Mucosa of rectum (tissue), 2 donors: ENCODE data around the gene BAG5.
"Not testable (repeated sequence)": the region's sequence is repeated elsewhere in the genome, so short reads cannot be mapped to it uniquely, and the experiment has no call there.

ENCODE experiments used
- H3K27ac ChIP-seq, 2 donors: one replicate each; pipeline ENCODE4 v1.7.0; 2013; ENCODE audit warnings: inconsistent platforms in 2 of 2, low read depth in 2 of 2, low read length in 2 of 2
- H3K27me3 ChIP-seq, 2 donors: one replicate each; pipeline ENCODE4 v1.7.0; 2013; ENCODE audit warnings: low read length in 2 of 2; ENCODE audit not compliant: control insufficient read depth in 2 of 2, insufficient read depth in 2 of 2
- H3K36me3 ChIP-seq, 2 donors: one replicate each; pipeline ENCODE4 v1.7.0; 2013; ENCODE audit warnings: low read length in 2 of 2; ENCODE audit not compliant: control insufficient read depth in 2 of 2, insufficient read depth in 2 of 2
- H3K4me1 ChIP-seq, 2 donors: one replicate each; pipeline ENCODE4 v1.7.0; 2013; ENCODE audit warnings: low read length in 2 of 2, mild to moderate bottlenecking in 1 of 2; ENCODE audit not compliant: control insufficient read depth in 2 of 2, insufficient read depth in 2 of 2
- H3K4me3 ChIP-seq, 2 donors: one replicate each; pipeline ENCODE4 v1.7.0; 2013; ENCODE audit warnings: low read length in 2 of 2
- H3K9ac ChIP-seq, 2 donors: one replicate each; pipeline ENCODE4 v1.7.0; 2013; ENCODE audit warnings: low read length in 2 of 2, low read depth in 1 of 2, mild to moderate bottlenecking in 1 of 2
- H3K9me3 ChIP-seq, 2 donors: one replicate each; pipeline ENCODE4 v1.7.0; 2013; ENCODE audit warnings: low read length in 2 of 2; ENCODE audit not compliant: control insufficient read depth in 2 of 2
- donor health status: healthy.
- donor health status: Normal muscosa, but diverticular disease.

BAG5 gene, protein sequence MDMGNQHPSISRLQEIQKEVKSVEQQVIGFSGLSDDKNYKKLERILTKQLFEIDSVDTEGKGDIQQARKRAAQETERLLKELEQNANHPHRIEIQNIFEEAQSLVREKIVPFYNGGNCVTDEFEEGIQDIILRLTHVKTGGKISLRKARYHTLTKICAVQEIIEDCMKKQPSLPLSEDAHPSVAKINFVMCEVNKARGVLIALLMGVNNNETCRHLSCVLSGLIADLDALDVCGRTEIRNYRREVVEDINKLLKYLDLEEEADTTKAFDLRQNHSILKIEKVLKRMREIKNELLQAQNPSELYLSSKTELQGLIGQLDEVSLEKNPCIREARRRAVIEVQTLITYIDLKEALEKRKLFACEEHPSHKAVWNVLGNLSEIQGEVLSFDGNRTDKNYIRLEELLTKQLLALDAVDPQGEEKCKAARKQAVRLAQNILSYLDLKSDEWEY

DNA sequence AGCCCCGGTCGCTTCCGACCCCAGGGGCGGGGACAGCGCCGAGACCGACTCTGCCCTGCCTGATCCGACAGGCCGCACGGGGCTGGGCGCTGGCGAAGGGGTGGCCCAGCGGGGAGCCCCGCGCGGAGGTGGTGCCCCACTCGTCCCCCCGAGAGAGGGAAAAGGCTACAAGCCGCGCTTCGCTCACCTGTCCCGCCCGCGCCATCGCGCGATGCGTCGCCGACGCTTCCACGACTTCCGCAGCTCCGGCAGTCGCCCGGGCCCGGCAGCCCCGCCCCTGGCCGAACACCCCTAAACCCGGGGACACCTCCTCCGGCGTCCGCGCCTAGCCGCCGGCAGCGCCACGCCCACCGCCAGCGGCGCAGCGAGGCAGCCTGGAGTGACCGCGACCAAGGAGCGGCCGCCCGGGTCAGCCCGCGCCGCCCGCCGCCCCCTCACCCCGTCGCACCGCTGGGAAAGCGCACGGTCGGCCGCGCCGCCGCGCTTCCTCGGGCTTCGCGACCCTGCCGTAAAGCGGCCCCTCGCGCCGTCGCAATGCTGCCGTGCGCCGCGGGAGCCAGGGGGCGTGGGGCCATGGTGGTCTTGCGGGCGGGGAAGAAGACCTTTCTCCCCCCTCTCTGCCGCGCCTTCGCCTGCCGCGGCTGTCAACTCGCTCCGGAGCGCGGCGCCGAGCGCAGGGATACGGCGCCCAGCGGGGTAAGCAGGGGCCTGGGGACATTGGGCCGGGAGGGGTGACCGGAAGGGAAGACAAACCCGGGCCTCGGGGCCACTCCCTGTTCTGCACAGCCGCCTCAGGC is at the start of gene BAG5, which contains the start of gene COA8:
TSS of gene BAG5 (minus strand) at position 229 of the 797 bp plus-strand sequence. CDS start 1,493 bp downstream, outside the sequence.
TSS of gene COA8 (plus strand) at position 532 of the 797 bp plus-strand sequence. CDS start at position 574, 42 bp downstream.
- no peaks in the 10 kb centered on the region for H3K9me3 ChIP-seq
- H3K27ac ChIP-seq: peak within 1 kb of the TSS; percentile 95 to 96
- H3K4me3 ChIP-seq: peak within 1 kb of the TSS; percentile 92 to 94
- peak within 1 kb of the TSS; percentile 80 to 88 for H3K9ac ChIP-seq
- no peaks in the 10 kb centered on the region for H3K27me3 ChIP-seq
- peaks cover 25 to 27% of the 10 kb centered on the region in 2 donors for H3K36me3 ChIP-seq
- H3K4me1 ChIP-seq: peaks cover 26 to 34% of the 10 kb centered on the region in 2 donors

DNA sequence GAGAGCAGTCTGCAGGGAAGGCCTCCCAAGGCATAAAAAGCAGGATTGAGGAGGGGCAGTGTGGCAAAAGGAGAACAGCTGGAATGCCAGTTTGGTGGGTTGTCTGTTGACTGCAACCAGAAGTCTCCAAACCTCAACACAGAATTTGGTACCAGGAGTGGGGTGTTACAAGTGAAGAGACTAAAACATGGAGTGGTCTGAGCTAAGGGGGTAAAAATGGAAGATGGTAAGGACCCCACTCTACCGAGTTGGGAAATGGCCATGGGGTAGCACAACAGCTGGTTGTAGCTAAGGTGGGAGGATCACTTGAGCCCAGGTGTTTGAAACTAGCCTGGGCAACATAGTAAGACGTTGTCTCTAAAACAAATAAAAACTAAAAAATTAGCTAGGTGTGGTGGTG is 48.8 kb upstream of the BAG5 start:
- Histone ChIP-seq H3K36me3 (no peaks in the 10 kb centered on the region), H3K9ac (no peak overlapping the region), H3K9me3 (peaks cover 0 to 5% of the 10 kb centered on the region in 2 donors), H3K4me1 (peaks cover 11 to 12% of the 10 kb centered on the region in 2 donors), H3K27ac (no peak overlapping the region), H3K4me3 (no peak overlapping the region), H3K27me3 (peaks cover 3 to 9% of the 10 kb centered on the region in 2 donors)

DNA sequence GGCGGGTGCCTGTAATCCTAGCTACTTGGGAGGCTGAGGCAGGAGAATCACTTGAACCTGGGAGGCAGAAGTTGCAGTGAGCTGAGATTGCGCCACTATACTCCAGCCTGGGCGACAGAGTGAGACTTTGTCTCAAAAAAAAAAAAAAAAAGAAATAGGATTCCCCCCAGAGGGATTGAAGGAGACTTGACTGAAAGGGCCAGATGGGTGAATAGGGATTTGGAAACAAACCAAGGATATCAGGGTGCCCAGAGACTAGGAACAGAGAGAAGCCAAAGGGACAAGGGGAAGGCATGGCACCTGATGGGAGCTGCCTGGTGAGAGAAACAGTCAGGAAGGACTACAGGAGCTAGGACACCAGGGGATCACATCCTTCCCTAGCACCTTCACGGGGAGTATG is 46.6 kb upstream of the BAG5 start:
- H3K36me3 ChIP-seq: not testable (repeated sequence)

DNA sequence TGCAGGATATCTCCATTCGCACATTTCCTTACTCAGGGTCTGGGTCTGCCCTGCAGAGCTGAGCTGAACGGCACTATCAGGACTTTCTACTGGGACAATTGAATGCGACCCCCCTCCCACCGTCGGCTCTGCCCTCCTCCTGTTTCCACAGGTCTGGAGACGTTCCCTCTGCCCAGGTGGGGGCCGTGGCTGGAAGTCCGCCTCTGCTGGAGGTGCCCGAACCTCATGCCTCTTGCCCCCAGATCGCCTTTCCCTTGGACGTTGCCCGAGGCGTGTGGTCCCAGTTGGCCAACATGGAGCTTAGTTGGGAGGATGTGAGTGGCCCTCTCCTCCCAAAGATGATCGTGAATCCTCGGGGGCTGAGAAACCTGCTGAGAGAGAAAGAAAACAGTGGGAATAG is 45.4 kb upstream of the BAG5 start:
- H3K9me3 ChIP-seq: peaks cover 0 to 5% of the 10 kb centered on the region in 2 donors
- H3K4me1 ChIP-seq: peaks cover 11 to 12% of the 10 kb centered on the region in 2 donors
- H3K4me3 ChIP-seq: peak overlapping the region; percentile 8 to 56
- H3K36me3 ChIP-seq: no peaks in the 10 kb centered on the region
- no peak overlapping the region for H3K9ac ChIP-seq
- H3K27ac ChIP-seq: peak overlapping the region in 1 of 2 donors; percentile 21
- H3K27me3 ChIP-seq: peaks cover 3 to 9% of the 10 kb centered on the region in 2 donors

More for the DNA sequence above, 46.6 kb upstream of the BAG5 start:
- not testable (repeated sequence) for H3K27me3 ChIP-seq, H3K4me3 ChIP-seq, H3K27ac ChIP-seq, H3K9ac ChIP-seq, H3K9me3 ChIP-seq
- peaks cover 11 to 12% of the 10 kb centered on the region in 2 donors for H3K4me1 ChIP-seq

DNA sequence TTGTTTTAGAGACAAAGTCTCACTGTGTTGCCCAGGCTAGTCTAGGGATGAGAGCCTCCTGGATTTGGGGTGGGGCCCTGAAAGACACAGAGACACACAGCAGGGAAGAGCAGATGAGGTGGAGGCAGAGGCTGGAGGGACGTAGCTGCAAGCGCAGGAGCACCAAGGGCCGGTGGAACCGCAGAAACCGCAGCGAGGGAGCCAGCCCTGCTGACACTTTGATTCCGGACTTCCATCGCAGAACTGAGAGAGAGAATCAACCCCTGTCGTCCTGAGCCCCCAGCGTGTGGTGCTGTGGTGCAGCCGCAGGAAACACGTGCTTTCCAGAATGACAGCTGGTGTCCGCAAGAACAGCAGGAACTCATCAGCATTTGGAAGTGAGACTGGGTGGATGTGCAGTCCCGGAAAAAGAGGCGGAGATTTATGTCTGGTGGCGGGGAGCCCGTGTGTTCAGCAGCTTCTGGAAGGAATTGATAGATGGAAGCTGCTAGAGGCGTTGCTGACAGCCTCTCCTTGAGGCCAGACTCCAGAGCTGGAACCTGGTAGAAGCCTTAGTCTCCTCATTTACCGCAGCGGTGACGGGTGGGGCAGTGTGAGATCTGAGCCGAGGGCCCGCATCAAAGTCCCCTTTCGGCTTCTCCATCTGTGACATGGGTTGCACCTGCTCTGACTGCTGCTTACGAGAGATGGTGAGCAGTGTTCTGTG is 44.7 kb upstream of the BAG5 start:
- Histone ChIP-seq H3K9ac (no peak overlapping the region), H3K4me1 (peaks cover 11 to 12% of the 10 kb centered on the region in 2 donors), H3K4me3 (peak overlapping the region; percentile 38 to 56), H3K27me3 (peaks cover 3 to 9% of the 10 kb centered on the region in 2 donors), H3K9me3 (peaks cover 0 to 5% of the 10 kb centered on the region in 2 donors), H3K27ac (no peak overlapping the region), H3K36me3 (no peaks in the 10 kb centered on the region)

DNA sequence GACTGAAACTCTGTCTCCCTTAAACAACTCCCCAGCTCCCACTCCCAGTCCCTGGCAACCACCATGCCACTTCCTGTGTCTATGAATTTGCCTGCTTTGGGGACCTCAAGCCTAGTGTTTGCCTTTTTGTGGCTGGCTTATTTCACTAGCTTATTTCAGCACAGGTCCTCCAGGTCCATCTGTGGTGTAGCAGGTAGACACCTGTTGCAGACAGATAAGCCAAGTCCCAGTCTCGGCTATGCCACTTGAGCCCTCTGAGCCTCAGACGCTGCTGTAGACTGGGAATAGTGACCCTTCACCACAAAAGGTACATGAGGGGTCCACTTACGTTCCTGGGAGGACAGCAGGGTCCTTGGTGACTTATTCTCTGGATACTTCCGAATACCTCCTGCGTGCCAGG is 42.2 kb upstream of the BAG5 start:
- Histone ChIP-seq H3K27me3 (peaks cover 3 to 9% of the 10 kb centered on the region in 2 donors), H3K4me3 (no peak overlapping the region), H3K9me3 (no peaks in the 10 kb centered on the region), H3K27ac (no peak overlapping the region), H3K36me3 (no peaks in the 10 kb centered on the region), H3K9ac (no peak overlapping the region), H3K4me1 (peaks cover 11 to 12% of the 10 kb centered on the region in 2 donors)

DNA sequence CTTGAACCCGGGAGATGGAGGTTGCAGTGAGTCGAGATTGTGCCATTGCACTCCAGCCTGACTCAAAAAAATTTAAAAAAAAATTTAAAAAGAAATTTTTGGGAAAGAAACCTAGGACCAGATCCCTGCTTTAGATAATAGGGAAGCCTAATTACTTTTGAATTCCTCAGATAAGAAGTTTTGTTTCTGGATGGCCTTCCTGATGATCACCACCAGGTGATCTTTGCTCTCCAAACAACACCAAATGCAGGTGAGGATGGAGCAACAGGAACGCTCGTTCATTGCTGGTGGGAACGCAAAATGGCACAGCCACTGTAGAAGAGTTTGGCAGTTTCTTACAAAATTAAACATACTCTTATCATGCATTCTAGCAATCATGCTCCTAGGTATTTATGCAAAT is 38.0 kb upstream of the BAG5 start:
- Histone ChIP-seq H3K27me3 (no peaks in the 10 kb centered on the region), H3K36me3 (no peaks in the 10 kb centered on the region), H3K27ac (no peak overlapping the region), H3K4me1 (peaks cover 0 to under 1% of the 10 kb centered on the region in 2 donors), H3K9ac (no peak overlapping the region), H3K9me3 (no peaks in the 10 kb centered on the region), H3K4me3 (no peak overlapping the region)

DNA sequence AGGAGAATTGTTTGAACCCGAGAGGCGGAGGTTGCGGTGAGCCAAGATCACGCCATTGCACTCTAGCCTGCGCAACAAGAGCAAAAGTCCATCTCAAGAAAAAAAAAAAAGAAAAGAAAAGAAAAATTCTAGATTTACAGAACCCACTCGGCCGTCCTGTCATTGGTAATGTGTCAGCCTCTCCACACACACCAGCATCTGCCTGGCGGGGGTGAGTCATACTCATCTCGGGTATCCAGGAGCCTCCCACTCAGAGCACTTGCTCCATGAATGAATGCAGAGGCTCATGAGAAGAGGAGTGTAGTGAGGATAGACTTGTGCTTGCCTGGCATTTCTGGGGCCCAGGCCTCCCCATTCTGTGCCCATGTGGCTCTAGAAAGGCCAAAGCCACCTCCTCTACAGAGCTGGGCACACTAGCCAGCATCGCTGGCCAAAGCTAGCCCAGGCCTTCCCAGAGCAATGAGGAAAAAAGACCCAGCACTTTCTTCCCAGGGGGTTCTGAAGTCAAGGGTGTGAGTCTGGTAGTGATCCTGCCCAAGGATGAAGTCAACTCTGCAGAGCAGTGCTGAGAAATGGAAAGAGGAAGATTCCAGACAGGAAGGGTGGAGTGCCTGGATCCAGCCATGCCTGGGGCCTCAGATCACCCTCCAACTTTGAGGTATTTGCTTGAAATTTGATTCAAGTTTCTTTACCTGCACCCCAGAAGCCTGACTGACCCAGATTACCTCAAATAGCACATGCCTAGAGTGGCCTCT is 35.3 kb upstream of the BAG5 start:
- no peak overlapping the region for H3K9ac ChIP-seq
- peaks cover 0 to 6% of the 10 kb centered on the region in 2 donors for H3K4me1 ChIP-seq
- H3K27ac ChIP-seq: no peak overlapping the region
- no peaks in the 10 kb centered on the region for H3K9me3 ChIP-seq
- H3K27me3 ChIP-seq: no peaks in the 10 kb centered on the region
- H3K36me3 ChIP-seq: no peaks in the 10 kb centered on the region
- no peak overlapping the region for H3K4me3 ChIP-seq

DNA sequence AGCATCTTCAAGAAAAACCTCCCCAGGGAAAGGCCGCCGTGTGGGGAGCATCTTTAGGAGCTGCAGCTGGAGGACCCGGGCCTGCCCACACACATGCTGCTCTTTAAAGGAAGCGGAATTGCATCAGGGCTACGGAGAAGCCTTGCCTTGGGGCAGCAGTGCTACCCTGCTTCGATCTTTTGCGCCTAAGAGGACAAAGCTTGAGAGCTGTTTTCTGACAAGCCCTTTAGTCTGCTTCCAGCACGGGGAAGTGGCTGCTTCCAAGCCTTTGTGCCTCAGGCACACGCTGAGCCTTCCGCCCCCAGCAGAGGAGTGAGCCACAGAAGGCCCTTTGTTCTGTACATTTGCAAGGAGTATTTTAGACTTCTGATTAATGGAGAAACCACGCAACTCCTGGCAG is 31.8 kb upstream of the BAG5 start:
- Histone ChIP-seq H3K27ac (peak overlapping the region in 1 of 2 donors; percentile 9), H3K9me3 (no peaks in the 10 kb centered on the region), H3K36me3 (peaks cover 0 to 11% of the 10 kb centered on the region in 2 donors), H3K9ac (peak overlapping the region in 1 of 2 donors; percentile 14), H3K4me1 (peaks cover 0 to 6% of the 10 kb centered on the region in 2 donors), H3K27me3 (no peaks in the 10 kb centered on the region), H3K4me3 (no peak overlapping the region)
